HepG2 (cell line): ENCODE measurements around the gene MYCBPAP. TPM values are rescaled to one million over a fixed set of nuclear protein-coding genes. Genes with fewer than 3 reads are reported as not detected.

Source experiments
- CBX1 ChIP-seq: IDR thresholded peaks from one replicate; pipeline ENCODE4 v1.6.1; 2016; ENCODE audit warnings: antibody characterized with exemption, low read depth
- GABPB1 ChIP-seq: IDR thresholded peaks from 2 replicates; pipeline ENCODE4 v1.6.1; 2016; ENCODE audit warnings: mild to moderate bottlenecking, missing genetic modification reagents, moderate library complexity, missing compliant biosample characterization
- HNRNPL ChIP-seq: fragments of 200-400 bp; formaldehyde crosslinking; IDR thresholded peaks from 2 replicates; pipeline ENCODE4 v1.6.1; 2017; ENCODE audit warnings: mild to moderate bottlenecking, low read depth, low read length
- KIAA2018 ChIP-seq: sonication (generic); formaldehyde crosslinking; IDR thresholded peaks from 2 replicates; pipeline ENCODE4 v1.5.0; 2020; ENCODE audit warnings: mild to moderate bottlenecking, missing genetic modification reagents, borderline replicate concordance
- MAF1 ChIP-seq: sonication (generic); formaldehyde crosslinking; IDR thresholded peaks from 2 replicates; pipeline ENCODE4 v1.5.0; 2020; ENCODE audit warnings: missing genetic modification reagents, borderline replicate concordance
- MED13 ChIP-seq: sonication (generic); formaldehyde crosslinking; IDR thresholded peaks from 2 replicates; pipeline ENCODE4 v1.5.0; 2020; ENCODE audit warnings: missing genetic modification reagents
- PATZ1 ChIP-seq: sonication (generic); formaldehyde crosslinking; IDR thresholded peaks from 2 replicates; pipeline ENCODE4 v1.4.0; 2020; ENCODE audit warnings: missing genetic modification reagents
- RNF219 ChIP-seq: sonication (generic); formaldehyde crosslinking; IDR thresholded peaks from 2 replicates; pipeline ENCODE4 v1.5.0; 2020; ENCODE audit warnings: mild to moderate bottlenecking, missing genetic modification reagents
- STAT6 ChIP-seq: sonication (generic); formaldehyde crosslinking; IDR thresholded peaks from 2 replicates; pipeline ENCODE4 v1.4.0; 2020; ENCODE audit warnings: missing genetic modification reagents, mild to moderate bottlenecking, borderline replicate concordance
- ZFP41 ChIP-seq: sonication (generic); formaldehyde crosslinking; IDR thresholded peaks from 2 replicates; pipeline ENCODE4 v1.4.0; 2020; ENCODE audit warnings: mild to moderate bottlenecking, missing genetic modification reagents, borderline replicate concordance
- ZNF446 ChIP-seq: sonication (generic); formaldehyde crosslinking; IDR thresholded peaks from 2 replicates; pipeline ENCODE4 v1.5.0; 2020; ENCODE audit warnings: mild to moderate bottlenecking, missing genetic modification reagents
- ZNF484 ChIP-seq: sonication (generic); formaldehyde crosslinking; IDR thresholded peaks from 2 replicates; pipeline ENCODE4 v1.5.1; 2020; ENCODE audit warnings: mild to moderate bottlenecking, low read depth, missing genetic modification reagents, borderline replicate concordance
- ZNF614 ChIP-seq: IDR thresholded peaks from 2 replicates; pipeline ENCODE4 v1.6.1; 2018; ENCODE audit warnings: missing biosample characterization, missing genetic modification reagents, inconsistent platforms, borderline replicate concordance
- polyA plus RNA-seq, 8 experiments: library from polyadenylated mRNA; depleted of rRNA in 3 of 8; stranded (reverse) in 7 of 8; unstranded in 1 of 8; fragments of >200 nt; fragmentation: Illumina TruSeq in 4 of 8; extraction: Trizol in 4 of 8; gene quantifications; 2 replicates each; pipeline versions ENCODE4 v1.2.1 to v1.2.3, GENCODE V29; 2011 to 2016; ENCODE audit warnings: low read depth in 4 of 8, missing spikeins in 1 of 8, mixed read lengths in 1 of 8; ENCODE audit not compliant: insufficient read depth in 1 of 8
- total RNA-seq, 5 experiments: library from RNA; depleted of rRNA; stranded (reverse); fragments of >200 nt; fragmentation: Illumina TruSeq; extraction: Trizol; gene quantifications; 2 replicates each; pipeline ENCODE4 v1.2.3, GENCODE V29; 2016; ENCODE audit warnings: low read depth in 1 of 5

The MYCBPAP gene
- total and polyA plus RNA-seq, 2 of the 13 experiments (the other 11 are each of a cell fraction or from before 2014, with no cell fraction given) = 0.22 to 0.24 TPM

GRCh38 chr17:50547035-50547735 is 38.9 kb downstream of the MYCBPAP start, which contains the start of gene SPATA20 (continued):
- TF ChIP-seq STAT6 (CRISPR knock-in tag) (no peak; the same call in 1 of the 2 replicates), MED13 (CRISPR knock-in tag) (no peak; the same call in 1 of the 2 replicates), ZNF446 (0 out of 2 replicates have a peak, but pooled peaks have one; percentile 69), PATZ1 (CRISPR knock-in tag) (peak; percentile 72), ZFP41 (CRISPR knock-in tag) (peak; percentile 72; the same call in 1 of the 2 replicates), RNF219 (CRISPR knock-in tag) (no peak), MAF1 (CRISPR knock-in tag) (0 out of 2 replicates have a peak, but pooled peaks have one; percentile 72), KIAA2018 (CRISPR knock-in tag) (no peak), GABPB1 (CRISPR knock-in tag) (peak; percentile 89), CBX1 (peak; percentile 52), ZNF484 (CRISPR knock-in tag) (no peak), HNRNPL (peak; percentile 45; the same call in 1 of the 2 replicates), ZNF614 (CRISPR knock-in tag) (peak; percentile 56; the same call in 1 of the 2 replicates)
